SK-N-SH treated with all-trans-retinoic acid at 6 μM for 48 hours (cell line): Measurements from ENCODE around the gene PTGER4.

Experiments used
- CREB5 ChIP-seq: fragments of 250-450 bp; sonication (Bioruptor Pico); IDR thresholded peaks from 2 replicates; pipeline ENCODE4 v1.5.1; 2020; ENCODE audit warnings: low read depth, mild to moderate bottlenecking, moderate library complexity
- CSDC2 ChIP-seq: fragments of 250-450 bp; sonication (Bioruptor Pico); IDR thresholded peaks from 2 replicates; pipeline ENCODE4 v1.5.0; 2020; ENCODE audit warnings: mild to moderate bottlenecking, moderate library complexity
- RARB ChIP-seq: fragments of 250-450 bp; sonication (Bioruptor Pico); IDR thresholded peaks from 2 replicates; pipeline ENCODE4 v1.8.0; 2021; ENCODE audit warnings: mild to moderate bottlenecking, moderate library complexity
- ZFP3 ChIP-seq: fragments of 250-450 bp; sonication (Bioruptor Pico); IDR thresholded peaks from 2 replicates; pipeline ENCODE4 v1.5.0; 2020; ENCODE audit warnings: mild to moderate bottlenecking, moderate library complexity
- ZFP30 ChIP-seq: fragments of 450-650 bp; formaldehyde crosslinking; IDR thresholded peaks from 2 replicates; pipeline ENCODE4 v1.5.0; 2022; ENCODE audit warnings: mild to moderate bottlenecking, moderate library complexity
- ZNF8 ChIP-seq: fragments of 450-650 bp; formaldehyde crosslinking; IDR thresholded peaks from 2 replicates; pipeline ENCODE4 v1.5.0; 2020; ENCODE audit warnings: mild to moderate bottlenecking, moderate library complexity

GRCh38 chr5:40691894-40692293 is 12.2 kb downstream of the PTGER4 start:
- no peak for TF ChIP-seq CREB5 (CRISPR knock-in tag)
- no peak for TF ChIP-seq RARB
- no peak for TF ChIP-seq ZFP3
- no peak for TF ChIP-seq CSDC2 (CRISPR knock-in tag)
- no peak for TF ChIP-seq ZFP30 (CRISPR knock-in tag)
- TF ChIP-seq ZNF8 (CRISPR knock-in tag), result no peak
